GM12878 (cell line): ENCODE results near the gene PAK5. TPM values are rescaled to one million over a fixed set of nuclear protein-coding genes. Genes with fewer than 3 reads are reported as not detected.

Experiments
- ATAC-seq: fragments of 200-7000 bp; cut with Tn5 transposase; 3 replicates; pipeline ENCODE4 v1.9.1; 2020; ENCODE audit warnings: mild to moderate bottlenecking, moderate library complexity
- BruUV-seq: library from RNA; stranded (reverse); fragments of 400-500 nt; replicated peaks from 2 replicates; lab custom pipeline; 2021; lab: Mats Ljungman, UMichigan
- CTCF ChIA-PET: fragments of 300-600 bp; sonication (Branson Sonifier 250); formaldehyde crosslinking; extraction: SDS; loops from one replicate; lab custom pipeline; 2021; ENCODE audit warnings: inconsistent platforms; lab: Yijun Ruan, JAX
- POLR2A ChIA-PET: fragments of 350-600 bp; formaldehyde crosslinking; extraction: SDS; loops from one replicate; lab custom pipeline; 2021; ENCODE audit warnings: inconsistent platforms; lab: Charles Lee
- RAD21 ChIA-PET: fragments of 300-600 bp; sonication (Branson Sonifier 250); formaldehyde crosslinking; loops from one replicate; lab custom pipeline; 2023; ENCODE audit warnings: antibody characterized with exemption; ENCODE audit not compliant: unreplicated experiment; lab: Charles Lee
- SMC1A ChIA-PET: fragments of 300-600 bp; sonication (Branson Sonifier 250); formaldehyde crosslinking; loops from one replicate; lab custom pipeline; 2023; ENCODE audit not compliant: unreplicated experiment, uncharacterized antibody; lab: Charles Lee
- DNase-seq: peaks from one replicate; pipeline ENCODE4 v3.0.0-alpha.2; 2011; ENCODE audit warnings: low read depth, low spot score
- FAIRE-seq: peaks from 3 replicates; lab custom pipeline; 2011; peaks lifted over from hg19 to GRCh38; lab: Jason Lieb, UNC
- H2AFZ ChIP-seq: 2 replicates; pipeline ENCODE4 v1.6.0; 2011; ENCODE audit warnings: low read depth, low read length, control low read depth; ENCODE audit not compliant: control insufficient read depth
- H3K27ac ChIP-seq: 2 replicates; pipeline ENCODE4 v1.5.1; 2011; ENCODE audit warnings: control low read depth; ENCODE audit not compliant: control insufficient read depth, insufficient read depth
- H3K27me3 ChIP-seq, 2 experiments: replicated peaks in 1 of 2; 2 replicates each; pipeline versions ENCODE4 v1.6.0 to v1.6.1; 2011; ENCODE audit warnings: low read length in 1 of 2; ENCODE audit not compliant: control insufficient read depth in 2 of 2, insufficient read depth in 2 of 2
- H3K36me3 ChIP-seq, 2 experiments: 2 replicates each; pipeline ENCODE4 v1.5.1; 2011; ENCODE audit warnings: low read length in 1 of 2; ENCODE audit not compliant: control insufficient read depth in 2 of 2, insufficient read depth in 2 of 2
- H3K4me1 ChIP-seq: 2 replicates; pipeline ENCODE4 v1.6.1; 2011; ENCODE audit warnings: mild to moderate bottlenecking, low read length, moderate library complexity, mixed read lengths; ENCODE audit not compliant: control insufficient read depth, insufficient read depth
- H3K4me2 ChIP-seq: 2 replicates; pipeline ENCODE4 v1.6.0; 2011; ENCODE audit warnings: control low read depth; ENCODE audit not compliant: control insufficient read depth, insufficient read depth
- H3K4me3 ChIP-seq: fragments of 200-600 bp; sonication (generic); 2 replicates; pipeline ENCODE4 v1.5.1; 2016
- H3K79me2 ChIP-seq: 2 replicates; pipeline ENCODE4 v1.6.0; 2011; ENCODE audit warnings: low read length; ENCODE audit not compliant: control insufficient read depth, insufficient read depth
- H3K9ac ChIP-seq: 2 replicates; pipeline ENCODE4 v1.8.0; 2011; ENCODE audit warnings: low read length, control low read depth, mixed read lengths; ENCODE audit not compliant: control insufficient read depth, insufficient read depth
- H3K9me3 ChIP-seq: replicated peaks from 3 replicates; pipeline ENCODE4 v1.5.1; 2011; ENCODE audit warnings: mild to moderate bottlenecking, low read length; ENCODE audit not compliant: control insufficient read depth, insufficient read depth
- H4K20me1 ChIP-seq: 2 replicates; pipeline ENCODE4 v1.6.0; 2011; ENCODE audit not compliant: control insufficient read depth, insufficient read depth
- BMI1 ChIP-seq: fragments of 450-650 bp; IDR thresholded peaks from 2 replicates; pipeline ENCODE4 v1.6.1; 2016; ENCODE audit warnings: mild to moderate bottlenecking, moderate library complexity, borderline replicate concordance
- CTCF ChIP-seq, 3 experiments: IDR thresholded peaks in 2 of 3; conservative IDR thresholded peaks in 1 of 3; 2 replicates each; pipeline ENCODE4 v1.5.1; 2011; ENCODE audit warnings: low read depth in 3 of 3, low read length in 3 of 3, mild to moderate bottlenecking in 3 of 3, control low read depth in 2 of 3, moderate library complexity in 2 of 3, inconsistent platforms in 1 of 3, mixed read lengths in 1 of 3; ENCODE audit not compliant: control insufficient read depth in 2 of 3, insufficient read depth in 1 of 3; ENCODE audit errors: extremely low read depth in 1 of 3
- GABPA ChIP-seq: IDR thresholded peaks from 2 replicates; pipeline ENCODE4 v1.6.1; 2014; ENCODE audit warnings: antibody characterized with exemption, low read depth, mild to moderate bottlenecking, inconsistent platforms
- HDAC6 ChIP-seq: fragments of 200-600 bp; sonication (generic); IDR thresholded peaks from one replicate; pipeline ENCODE4 v1.8.0; 2017; ENCODE audit warnings: antibody characterized with exemption; ENCODE audit not compliant: unreplicated experiment
- HDGF ChIP-seq: fragments of 450-650 bp; IDR thresholded peaks from 2 replicates; pipeline ENCODE4 v1.6.1; 2016; ENCODE audit warnings: antibody characterized with exemption
- IRF3 ChIP-seq: fragments of 450-650 bp; IDR thresholded peaks from 2 replicates; pipeline ENCODE4 v1.6.1; 2014; ENCODE audit warnings: mild to moderate bottlenecking
- KDM1A ChIP-seq: fragments of 200-600 bp; sonication (generic); IDR thresholded peaks from 2 replicates; pipeline ENCODE4 v1.6.1; 2016; ENCODE audit warnings: borderline replicate concordance
- MLLT1 ChIP-seq: fragments of 450-650 bp; IDR thresholded peaks from 2 replicates; pipeline ENCODE4 v1.6.1; 2016; ENCODE audit warnings: mild to moderate bottlenecking
- MTA2 ChIP-seq: fragments of 450-650 bp; IDR thresholded peaks from 2 replicates; pipeline ENCODE4 v1.6.1; 2016; ENCODE audit warnings: low read depth, mild to moderate bottlenecking, moderate library complexity
- NFYB ChIP-seq: IDR thresholded peaks from 2 replicates; pipeline ENCODE4 v1.6.1; 2011; ENCODE audit warnings: low read depth, mild to moderate bottlenecking, low read length, improper control_type of control experiment, moderate library complexity; ENCODE audit not compliant: insufficient read depth
- RFX5 ChIP-seq: IDR thresholded peaks from 2 replicates; pipeline ENCODE4 v1.6.1; 2011; ENCODE audit warnings: low read depth, low read length, improper control_type of control experiment
- USF2 ChIP-seq: IDR thresholded peaks from 2 replicates; pipeline ENCODE4 v1.6.1; 2011; ENCODE audit warnings: low read depth, low read length, improper control_type of control experiment, borderline replicate concordance
- ZBED1 ChIP-seq: IDR thresholded peaks from 2 replicates; pipeline ENCODE4 v1.6.1; 2016; ENCODE audit warnings: borderline replicate concordance
- ZBTB4 ChIP-seq: fragments of 450-650 bp; formaldehyde crosslinking; IDR thresholded peaks from 2 replicates; pipeline ENCODE4 v1.4.0; 2022; ENCODE audit warnings: mild to moderate bottlenecking, moderate library complexity
- WGBS: methylation state at CpG from one replicate; pipeline ENCODE4 v1.1.6; 2016; ENCODE audit warnings: low lambda C conversion rate; ENCODE audit not compliant: insufficient replicate concordance, insufficient coverage; ENCODE audit errors: missing lambda C conversion rate; 5-methylcytosine and 5-hydroxymethylcytosine counted together
- in situ Hi-C: fragments of 300-500 bp; cut with MboI; formaldehyde crosslinking; loops from 9 replicates; pipeline ENCODE4 v1.14.3; 2018; ENCODE audit warnings: mixed read lengths
- intact Hi-C: fragments of 100-400 bp; cut with micrococcal nuclease; formaldehyde crosslinking; loops from one replicate; pipeline ENCODE4 v1.14.2; 2022; ENCODE audit not compliant: unreplicated experiment
- polyA plus RNA-seq, 11 experiments: library from polyadenylated mRNA; depleted of rRNA in 4 of 11; unstranded in 6 of 11; stranded (reverse) in 5 of 11; fragments of >200 nt; fragmentation: Nextera tagmentation in 4 of 11; fragmentation: Illumina TruSeq in 1 of 11; extraction: Ambion mirVana in 4 of 11; extraction: Trizol in 1 of 11; gene quantifications; 1 replicate in 1 of 11; 2 replicates in 10 of 11; pipeline versions ENCODE4 v1.2.1 to v1.2.3, GENCODE V29; 2011 to 2016; ENCODE audit warnings: inconsistent platforms in 2 of 11, missing spikeins in 2 of 11, low read depth in 1 of 11
- total RNA-seq, 4 experiments: library from RNA; depleted of rRNA in 3 of 4; stranded (reverse); fragments of >200 nt in 3 of 4; fragmentation: Illumina TruSeq in 1 of 4; extraction: Trizol in 1 of 4; gene quantifications; 2 replicates each; pipeline versions ENCODE4 v1.2.1 to v1.2.3, GENCODE V29; 2013 to 2021

PAK5 gene
- total and polyA plus RNA-seq, 10 of the 15 experiments (the other 5 are each of a cell fraction or from before 2014, with no cell fraction given), result not detected

GRCh38 chr20:9531581-9531980 lies 307.3 kb downstream of the PAK5 start (continued):
- TF ChIP-seq MLLT1 (no peak), IRF3 (no peak), BMI1 (no peak), ZBTB4 (CRISPR knock-in tag) (no peak), HDAC6 (no peak)
- TF ChIP-seq, all 136 proteins: peak for 0

- 55% methylated on average over 3 of the region's 3 CpGs for WGBS
- no peak overlapping the region for H3K4me2 ChIP-seq
- FAIRE-seq (no peak), ATAC-seq (no peak), DNase-seq (no peak)
- H3K4me3 ChIP-seq, result no peak overlapping the region
- no peak overlapping the region for H3K27ac ChIP-seq
- no peaks in the 10 kb centered on the region; a peak in 1 of 4 replicates for H3K27me3 ChIP-seq
- ChIA-PET POLR2A (no interaction called here), SMC1A (no interaction called here), RAD21 (no interaction called here), CTCF (no interaction called here)
- BruUV-seq, result no TSS peak
- H2AFZ ChIP-seq, result no peak overlapping the region
- H4K20me1 ChIP-seq, result no peaks in the 10 kb centered on the region
- intact Hi-C loops (no loop called here), in situ Hi-C loops (no loop called here)
- H3K9me3 ChIP-seq, result no peaks in the 10 kb centered on the region
- no peak overlapping the region for H3K9ac ChIP-seq
- H3K36me3 ChIP-seq, result no peaks in the 10 kb centered on the region
- no peaks in the 10 kb centered on the region for H3K4me1 ChIP-seq
- H3K79me2 ChIP-seq, result peaks cover 1% of the 10 kb centered on the region; the same call in 1 of the 2 replicates
- no peak for TF ChIP-seq ZBED1
- no peak for TF ChIP-seq CTCF (IDR thresholded peaks at IDR 0.05 in 2 of 3, conservative IDR thresholded peaks at IDR 0.05 in 1 of 3; ENCODE audit: control insufficient read depth in 2 of 3, extremely low read depth in 1 of 3, insufficient read depth in 1 of 3, low read depth in 3 of 3, low read length in 3 of 3)
- no peak for TF ChIP-seq GABPA
- no peak for TF ChIP-seq KDM1A
- no peak for TF ChIP-seq NFYB
- no peak for TF ChIP-seq HDGF
- TF ChIP-seq USF2, result no peak
- no peak for TF ChIP-seq MTA2
- no peak for TF ChIP-seq RFX5
Observed at GRCh38 chr20:9523636-9524035, 315.2 kb downstream of the PAK5 start.
